CD4-positive, alpha-beta T cell treated with Interleukin-12 subunit alpha and Interleukin-12 subunit beta, for 1 hour (primary cell): Measurements from ENCODE around the gene RCAN3.
A peak's percentile ranks its signal among the peaks of the same experiment; 100 is the strongest.

Experiments used
- DNase-seq: peaks from one replicate; pipeline ENCODE4 v3.0.0-alpha.2; 2020

Gene RCAN3

DNA sequence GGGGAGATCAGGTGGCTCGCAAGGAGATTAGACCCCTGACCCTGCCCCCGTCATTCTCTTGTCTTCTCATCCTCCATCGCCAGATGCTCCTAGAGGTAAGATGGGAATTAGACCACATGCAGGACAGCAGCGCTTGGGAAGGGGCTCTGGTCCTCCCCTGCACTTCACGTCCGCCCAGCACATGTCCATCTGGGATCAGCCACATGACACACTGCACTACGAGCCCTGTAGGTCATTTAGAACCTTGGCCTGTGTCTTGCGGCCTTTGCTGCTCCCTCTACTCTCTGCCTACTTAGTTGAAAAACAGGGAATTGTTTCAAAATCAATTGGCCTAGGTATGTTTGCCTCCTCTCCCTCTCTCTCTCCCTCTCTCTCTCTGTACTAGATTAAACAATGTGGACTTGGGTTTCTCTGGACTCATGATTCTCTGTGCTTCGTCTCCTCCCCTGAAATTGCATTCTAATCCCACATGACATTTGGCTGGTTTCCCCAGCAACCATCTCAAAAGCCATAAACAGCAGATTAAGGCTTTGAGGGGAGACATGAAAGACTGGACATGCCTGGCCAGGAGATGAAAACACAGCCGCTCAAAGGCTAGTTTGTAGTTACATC lies 49.4 kb downstream of the RCAN3 start:
- DNase-seq = no peak

- no peak for DNase-seq
Observed at GRCh38 chr1:24553931-24554330, 51.3 kb downstream of the RCAN3 start.

DNA sequence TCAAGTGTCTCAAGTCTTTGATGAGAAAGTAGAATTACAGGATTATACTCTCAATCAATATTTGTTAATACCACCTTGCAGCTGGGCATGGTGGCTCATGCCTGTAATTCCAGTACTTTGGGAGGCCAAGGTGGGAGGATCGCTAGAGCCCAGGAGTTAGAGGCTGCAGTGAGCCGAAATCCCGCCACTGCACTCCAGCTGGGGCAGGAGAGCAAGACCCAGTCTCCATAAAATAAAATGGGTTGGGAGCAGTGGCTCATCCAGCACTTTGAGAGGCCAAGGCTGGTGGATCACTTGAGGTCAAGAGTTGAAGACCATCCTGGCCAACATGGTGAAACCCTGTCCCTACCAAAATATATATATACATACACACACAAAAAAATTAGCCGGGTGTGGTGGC lies 52.1 kb downstream of the RCAN3 start:
- DNase-seq = no peak

- peak; percentile 58 for DNase-seq
Observed at GRCh38 chr1:24555591-24556413, 53.2 kb downstream of the RCAN3 start, which contains the start of gene NCMAP. Gene NCMAP, plus strand, starts transcription at chr1:24556087. Its CDS starts 39,344 bp downstream, at chr1:24595431.

- DNase-seq = no peak
Observed at GRCh38 chr1:24556414-24556795, 53.8 kb downstream of the RCAN3 start.

DNA sequence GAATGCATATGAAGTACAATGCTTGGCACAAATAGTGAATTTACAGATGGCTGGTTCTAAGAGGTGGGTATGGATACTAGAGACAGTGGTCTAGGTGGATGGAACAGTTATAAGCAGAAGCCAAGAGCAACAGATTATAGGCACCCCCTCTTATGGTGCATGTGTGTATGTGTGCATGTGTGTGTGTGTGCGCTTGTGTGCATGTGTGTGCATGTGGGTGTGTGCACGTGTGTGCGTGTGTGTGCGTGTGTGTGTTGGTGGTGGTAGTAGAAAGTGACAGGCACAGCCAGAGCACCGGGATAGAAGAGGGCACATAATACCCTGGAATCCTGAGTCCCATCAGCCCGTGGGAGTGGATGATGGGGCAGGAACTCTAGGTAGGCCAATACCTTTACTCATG lies 54.6 kb downstream of the RCAN3 start:
- DNase-seq = no peak

GRCh38 chr1:24557711-24558131 lies 55.1 kb downstream of the RCAN3 start:
- no peak for DNase-seq

- no peak for DNase-seq
Observed at GRCh38 chr1:24558455-24558854, 55.8 kb downstream of the RCAN3 start.

GRCh38 chr1:24558902-24559791 lies 56.5 kb downstream of the RCAN3 start:
- DNase-seq = no peak

- DNase-seq = no peak
Observed at GRCh38 chr1:24560361-24560760, 57.7 kb downstream of the RCAN3 start.

- no peak for DNase-seq
Observed at GRCh38 chr1:24562625-24563024, 60.0 kb downstream of the RCAN3 start.

DNA sequence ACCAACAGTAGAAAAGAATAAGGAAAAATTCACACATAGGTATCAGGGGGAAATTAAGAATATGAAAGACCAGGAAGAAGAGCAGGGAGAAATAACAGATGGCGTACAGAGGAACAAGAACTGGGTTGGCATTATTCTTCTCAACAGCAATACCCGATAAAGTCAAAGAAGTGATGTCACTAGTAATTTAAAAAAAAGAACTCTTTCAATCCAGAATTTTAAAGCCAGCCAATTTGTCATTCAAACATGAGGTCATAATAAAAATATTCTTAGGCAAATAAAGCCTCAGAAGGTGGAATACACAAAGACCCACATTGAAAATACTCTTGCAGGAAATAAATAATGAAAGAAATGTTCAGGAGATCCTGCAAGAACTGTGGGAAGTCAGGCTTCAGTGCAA lies 62.1 kb downstream of the RCAN3 start:
- DNase-seq = no peak

GRCh38 chr1:24566236-24566867 lies 63.7 kb downstream of the RCAN3 start:
- DNase-seq = no peak

GRCh38 chr1:24567792-24568388 lies 65.3 kb downstream of the RCAN3 start:
- DNase-seq = no peak

GRCh38 chr1:24568475-24568874 lies 65.8 kb downstream of the RCAN3 start:
- DNase-seq = no peak

DNA sequence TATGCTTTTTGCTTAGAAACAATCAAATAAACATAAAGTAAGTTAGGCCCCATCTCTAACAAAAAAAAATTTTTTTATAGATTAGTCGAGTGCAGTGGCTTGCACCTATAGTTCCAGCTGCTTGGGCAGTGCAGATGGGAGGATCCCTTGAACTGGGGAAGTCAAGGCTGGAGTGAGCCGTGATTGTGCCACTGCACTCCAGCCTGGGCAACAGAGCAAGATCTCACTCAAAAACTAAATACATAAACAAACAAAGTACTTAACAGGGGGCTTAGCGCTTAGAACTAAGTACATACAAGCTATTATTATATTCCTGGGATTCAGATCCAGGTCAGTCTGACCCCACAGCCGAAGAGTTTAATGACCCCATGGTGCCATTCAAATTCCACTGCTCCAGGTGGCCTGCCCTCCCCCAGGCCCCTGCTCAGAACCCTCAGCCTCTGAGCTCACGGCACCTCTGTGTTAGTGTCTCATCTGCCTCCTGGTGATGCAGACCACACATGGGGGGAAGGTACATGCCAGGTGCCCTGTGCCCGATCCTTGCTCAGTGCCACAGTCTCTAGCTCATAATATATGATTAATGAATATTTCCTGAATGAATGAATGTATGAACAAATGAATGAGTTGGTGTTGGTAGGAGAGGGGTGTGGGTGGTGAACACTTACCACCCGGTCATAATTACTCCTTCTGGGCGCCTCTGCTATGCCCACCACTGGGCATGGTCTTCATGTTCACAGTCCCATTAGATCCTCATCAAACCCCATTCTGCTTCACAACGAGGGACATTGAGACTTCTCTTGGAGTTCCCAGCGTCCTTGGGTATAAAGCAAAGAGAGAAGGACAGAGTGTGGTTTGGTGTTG lies 67.9 kb downstream of the RCAN3 start:
- no peak for DNase-seq

DNA sequence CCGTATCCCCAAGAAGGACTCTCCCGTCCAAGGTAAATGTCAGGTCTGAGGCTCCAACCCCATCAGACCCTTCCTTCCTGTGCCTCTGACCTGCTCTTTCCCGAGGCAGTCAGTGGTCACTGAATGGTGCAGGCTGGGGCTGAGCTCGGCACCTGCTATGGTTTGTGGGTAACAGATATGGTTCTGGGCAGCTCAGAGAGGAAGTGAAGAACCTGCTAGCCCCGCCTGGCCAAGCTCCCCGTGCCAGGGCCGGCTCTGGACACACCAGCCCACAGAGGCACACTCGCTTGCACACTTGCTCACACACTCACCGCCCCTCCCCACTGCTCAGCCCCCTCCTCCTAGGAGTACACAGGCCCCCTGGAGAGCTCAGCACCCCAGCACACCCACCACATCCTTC lies 69.7 kb downstream of the RCAN3 start:
- DNase-seq = no peak

- no peak for DNase-seq
Observed at GRCh38 chr1:24575905-24576587, 73.4 kb downstream of the RCAN3 start.

- DNase-seq = no peak
Observed at GRCh38 chr1:24578846-24579245, 76.2 kb downstream of the RCAN3 start.

- no peak for DNase-seq
Observed at GRCh38 chr1:24580756-24581155, 78.1 kb downstream of the RCAN3 start.

DNA sequence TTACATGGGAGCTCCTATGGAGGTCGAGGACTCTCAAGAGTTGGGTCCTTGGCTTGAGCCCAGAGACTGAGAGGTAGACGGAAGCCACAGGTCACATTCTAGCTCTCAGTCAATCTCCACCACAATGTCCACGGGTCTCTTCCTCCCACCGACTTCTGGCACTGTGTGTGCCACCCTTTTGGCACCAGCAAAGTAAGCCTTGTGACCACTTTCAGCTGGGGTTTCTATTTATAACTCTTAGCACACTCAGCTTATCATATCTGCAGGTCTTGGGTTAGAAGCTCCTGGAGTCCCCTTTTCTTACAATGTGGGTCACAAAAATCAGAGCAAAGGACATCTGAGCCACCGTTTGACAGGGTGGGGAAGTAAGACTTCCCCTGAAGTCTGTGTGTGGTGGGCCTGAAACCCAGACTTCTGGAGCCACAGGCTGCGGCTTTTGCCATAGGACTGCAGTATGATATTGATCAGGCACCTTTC lies 81.6 kb downstream of the RCAN3 start:
- DNase-seq = no peak
